ENCODE measurements around the gene WWOX. TPM values are rescaled to one million over a fixed set of nuclear protein-coding genes. Genes with fewer than 3 reads are reported as not detected.

WWOX gene
- total RNA-seq, 1 experiment from 2014 or later, result 15.6 TPM

GRCh38 chr16:78900044-78900811, 800.8 kb downstream of the WWOX start:
- Histone ChIP-seq H3K23ac (ENCODE audit: insufficient read length, low read depth, low read length) (no peak overlapping the region), H2AFZ (ENCODE audit: low read length) (no peak overlapping the region), H2BK5ac (ENCODE audit: insufficient read length, low read length) (no peak overlapping the region), H3T11ph (ENCODE audit: low read length) (no peak overlapping the region), H4K20me1 (ENCODE audit: control insufficient read depth, insufficient read depth, insufficient read length) (no peaks in the 10 kb centered on the region), H2BK120ac (ENCODE audit: low read depth, low read length, poor library complexity, severe bottlenecking) (no peak overlapping the region), H4K91ac (ENCODE audit: insufficient read length, low read depth, low read length) (no peak overlapping the region), H3K4ac (ENCODE audit: low read depth, low read length) (no peak overlapping the region), H4K5ac (ENCODE audit: insufficient read length, low read depth, low read length) (no peak overlapping the region), H3K9me3 (ENCODE audit: control insufficient read depth, low read depth, low read length) (no peaks in the 10 kb centered on the region), H3K27ac (ENCODE audit: insufficient read length, low read depth, low read length) (no peak overlapping the region), H2AK5ac (ENCODE audit: insufficient read length, low read length) (no peak overlapping the region), H2BK20ac (ENCODE audit: low read depth, low read length, poor library complexity, severe bottlenecking) (no peak overlapping the region), H2BK12ac (ENCODE audit: insufficient read length, low read depth, low read length) (no peak overlapping the region), H3K79me1 (ENCODE audit: insufficient read depth, low read depth, low read length, poor library complexity, severe bottlenecking) (no peaks in the 10 kb centered on the region), H3K79me2 (ENCODE audit: insufficient read depth, low read length) (no peaks in the 10 kb centered on the region), H3K14ac (ENCODE audit: insufficient read depth, low read length) (no peak overlapping the region), H3K9ac (ENCODE audit: extremely low read depth, insufficient read length, low read length) (no peak overlapping the region), H4K8ac (replicated peaks; ENCODE audit: insufficient read length, low read depth, low read length) (no peak overlapping the region), H3K18ac (ENCODE audit: insufficient read length, low read depth, low read length) (no peak overlapping the region), H3K4me2 (ENCODE audit: insufficient read depth, insufficient read length, low read length) (no peak overlapping the region), H3K4me1 (ENCODE audit: insufficient read depth, low read length) (peaks cover 2% of the 10 kb centered on the region; the same call in 1 of the 2 replicates), H3K27me3 (ENCODE audit: insufficient read depth, low read length) (no peaks in the 10 kb centered on the region), H3K56ac (ENCODE audit: insufficient read length, low read depth, low read length) (no peak overlapping the region), H3K23me2 (ENCODE audit: insufficient read length, low read depth, low read length, poor library complexity, severe bottlenecking) (no peaks in the 10 kb centered on the region), H2BK15ac (ENCODE audit: low read depth, low read length) (no peak overlapping the region)
- Mint-ChIP-seq H3K9me3 (peaks cover 0 to 2% of the 10 kb centered on the region in 2 experiments; a peak in 2 of 5 replicates), H3K4me1 (peaks cover 6% of the 10 kb centered on the region in 2 experiments), H3K36me3 (ENCODE audit: insufficient read depth in 1 of 3, low read depth in 3 of 3) (peaks cover 0 to 3% (median 0%) of the 10 kb centered on the region in 3 experiments; a peak in 1 of 7 replicates), H3K4me3 (no peak overlapping the region), H3K27ac (no peak overlapping the region), H3K27me3 (ENCODE audit: low read depth) (no peaks in the 10 kb centered on the region; the same call in 1 of the 2 replicates)
- WGBS (ENCODE audit: extremely low coverage, insufficient read length, low lambda C conversion rate), result no CpG with 5 or more reads among the region's 6 CpGs
- no peak for TF ChIP-seq CTCF (conservative IDR thresholded peaks at IDR 0.05)
- no peak for DNase-seq
